Measurements from ENCODE around the gene CEP112.
A peak's percentile ranks its signal among the peaks of the same experiment; 100 is the strongest.

The CEP112 gene

DNA sequence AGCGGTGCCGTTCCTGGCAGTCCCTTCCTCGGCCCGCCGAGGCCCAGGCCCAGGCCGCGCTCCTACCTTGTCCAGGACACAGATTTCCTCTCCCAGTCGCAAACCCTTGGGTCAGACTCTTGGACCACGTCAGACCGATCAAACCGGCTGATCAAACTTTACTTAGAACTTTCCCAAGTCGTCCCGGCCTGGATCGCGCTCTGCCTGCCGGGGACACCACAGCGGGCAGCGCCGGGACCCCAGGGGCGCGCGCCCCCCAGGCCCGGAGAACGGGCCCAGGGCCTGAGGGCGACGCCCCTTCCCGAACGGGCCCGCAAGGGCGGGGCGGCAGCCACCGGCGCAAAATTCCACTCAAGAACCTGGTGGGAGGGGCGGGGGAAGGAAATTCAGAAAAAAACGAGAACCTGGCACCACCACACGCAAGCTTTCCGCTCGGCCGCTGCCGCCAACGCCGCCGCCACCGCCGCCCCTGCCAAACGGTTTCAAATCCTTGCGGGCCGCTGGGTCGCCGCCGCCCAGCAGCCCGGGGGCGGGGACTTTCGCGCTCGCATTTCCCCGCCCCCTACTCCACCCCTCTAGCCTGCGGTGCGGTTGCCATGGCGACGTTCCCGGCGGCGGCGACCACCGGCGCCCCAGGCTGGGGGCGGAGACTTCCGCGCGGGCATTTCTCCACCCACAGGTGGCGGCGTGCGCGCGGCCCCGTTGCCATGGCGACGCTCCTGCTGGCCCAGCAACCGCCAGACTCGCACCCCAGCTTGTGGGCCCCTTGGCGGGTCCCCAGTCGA lies at the start of gene CEP112:
TSS of gene CEP112 (minus strand) at position 541 of the 785 bp plus-strand sequence.
- DNase-seq, result peak; percentile 56 to 73
- Histone ChIP-seq H3K9me3 (no peaks in the 10 kb centered on the region), H3K4me1 (peaks cover 0 to 34% (median 19%) of the 10 kb centered on the region in 4 donors), H3K4me3 (peak within 1 kb of the TSS; percentile 62 to 79), H3K36me3 (no peaks in the 10 kb centered on the region), H3K27ac (peak within 1 kb of the TSS; percentile 70 to 79), H3K27me3 (no peaks in the 10 kb centered on the region)
- intact Hi-C loops (cut with DNase I; ENCODE audit: low total_unique reads), result no loop called here
- TF ChIP-seq, protein P1, sequence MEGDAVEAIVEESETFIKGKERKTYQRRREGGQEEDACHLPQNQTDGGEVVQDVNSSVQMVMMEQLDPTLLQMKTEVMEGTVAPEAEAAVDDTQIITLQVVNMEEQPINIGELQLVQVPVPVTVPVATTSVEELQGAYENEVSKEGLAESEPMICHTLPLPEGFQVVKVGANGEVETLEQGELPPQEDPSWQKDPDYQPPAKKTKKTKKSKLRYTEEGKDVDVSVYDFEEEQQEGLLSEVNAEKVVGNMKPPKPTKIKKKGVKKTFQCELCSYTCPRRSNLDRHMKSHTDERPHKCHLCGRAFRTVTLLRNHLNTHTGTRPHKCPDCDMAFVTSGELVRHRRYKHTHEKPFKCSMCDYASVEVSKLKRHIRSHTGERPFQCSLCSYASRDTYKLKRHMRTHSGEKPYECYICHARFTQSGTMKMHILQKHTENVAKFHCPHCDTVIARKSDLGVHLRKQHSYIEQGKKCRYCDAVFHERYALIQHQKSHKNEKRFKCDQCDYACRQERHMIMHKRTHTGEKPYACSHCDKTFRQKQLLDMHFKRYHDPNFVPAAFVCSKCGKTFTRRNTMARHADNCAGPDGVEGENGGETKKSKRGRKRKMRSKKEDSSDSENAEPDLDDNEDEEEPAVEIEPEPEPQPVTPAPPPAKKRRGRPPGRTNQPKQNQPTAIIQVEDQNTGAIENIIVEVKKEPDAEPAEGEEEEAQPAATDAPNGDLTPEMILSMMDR (IDR thresholded peaks at IDR 0.05), result no peak

DNA sequence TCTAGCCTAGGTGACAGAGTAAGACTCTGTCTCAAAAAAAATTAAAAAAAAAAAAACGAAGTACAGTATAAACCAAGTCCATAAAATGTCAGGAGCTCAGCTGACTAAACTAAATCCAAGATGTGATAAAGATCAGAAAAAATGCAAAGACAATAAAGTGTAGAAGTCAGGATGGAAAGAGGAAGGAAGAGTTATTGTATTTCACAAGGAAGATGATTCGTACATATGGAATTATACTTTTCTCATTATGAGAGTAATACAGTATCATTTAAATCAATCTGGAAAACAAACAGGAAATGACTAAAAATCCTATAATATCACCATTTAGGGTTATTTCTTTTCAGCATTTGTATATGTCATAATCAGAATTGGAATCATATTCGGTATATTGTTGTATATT lies 48.7 kb upstream of the CEP112 start:
- H3K4me3 ChIP-seq, result no peak overlapping the region
- TF ChIP-seq, protein P1 (IDR thresholded peaks at IDR 0.05), result no peak
- no peaks in the 10 kb centered on the region for H3K9me3 ChIP-seq
- intact Hi-C loops (cut with DNase I; ENCODE audit: low total_unique reads), result no loop called here
- no peaks in the 10 kb centered on the region for H3K36me3 ChIP-seq
- H3K27ac ChIP-seq, result no peak overlapping the region
- no peaks in the 10 kb centered on the region for H3K27me3 ChIP-seq
- no peaks in the 10 kb centered on the region for H3K4me1 ChIP-seq
- no peak for DNase-seq

DNA sequence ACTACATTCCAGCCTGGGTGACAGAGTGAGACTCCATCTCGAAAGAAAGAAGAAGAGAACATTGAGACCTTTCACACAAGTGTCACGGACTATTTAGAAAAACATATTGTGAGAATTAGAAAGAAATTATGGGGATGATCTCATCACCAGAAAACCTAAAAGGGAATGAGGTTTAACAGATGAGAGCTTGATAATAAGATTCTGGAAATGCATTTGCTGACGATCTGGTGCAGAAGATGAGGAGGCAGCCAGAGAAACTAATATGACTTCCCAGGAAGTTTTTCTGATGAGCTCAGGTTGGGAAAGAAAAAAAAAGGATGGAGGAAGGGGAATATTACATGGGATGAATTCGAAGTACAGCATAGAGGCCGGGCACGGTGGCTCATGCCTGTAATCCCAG lies 48.1 kb upstream of the CEP112 start:
- intact Hi-C loops (cut with DNase I; ENCODE audit: low total_unique reads), result no loop called here
- H3K9me3 ChIP-seq, result no peaks in the 10 kb centered on the region
- no peak overlapping the region for H3K27ac ChIP-seq
- DNase-seq, result no peak
- TF ChIP-seq, protein P1 (IDR thresholded peaks at IDR 0.05), result no peak
- no peaks in the 10 kb centered on the region for H3K4me1 ChIP-seq
- H3K36me3 ChIP-seq, result no peaks in the 10 kb centered on the region
- H3K27me3 ChIP-seq, result no peaks in the 10 kb centered on the region
- no peak overlapping the region for H3K4me3 ChIP-seq

DNA sequence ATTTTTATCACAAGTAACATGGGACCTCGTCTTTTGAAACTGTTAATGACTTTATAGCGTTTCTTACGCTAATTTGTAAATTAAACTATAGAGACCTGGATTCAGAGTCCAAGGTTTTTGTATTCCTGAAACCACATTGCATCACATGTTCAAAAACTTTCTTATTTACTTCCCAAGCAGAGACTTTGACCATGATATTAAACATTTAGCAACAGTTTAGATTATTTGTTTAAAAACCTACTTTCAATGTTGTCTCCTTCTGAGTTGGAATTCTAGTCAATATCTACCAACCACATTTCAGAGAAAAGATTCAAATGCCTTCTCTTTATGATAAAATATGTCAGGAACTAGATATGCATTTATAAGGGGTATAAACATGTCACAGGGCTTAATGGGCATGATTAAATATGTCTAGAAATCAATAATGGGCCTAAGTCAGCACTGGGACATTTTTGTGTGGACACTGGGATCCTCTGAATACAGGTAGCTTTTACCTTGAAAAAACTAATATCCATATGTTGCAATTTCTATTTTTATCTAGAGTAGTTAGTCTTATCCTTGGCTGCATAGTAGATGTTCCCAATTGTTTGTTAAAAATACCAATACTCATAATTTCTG lies 43.6 kb upstream of the CEP112 start:
- H3K4me3 ChIP-seq, result no peak overlapping the region
- DNase-seq, result no peak
- no peaks in the 10 kb centered on the region for H3K36me3 ChIP-seq
- no peaks in the 10 kb centered on the region for H3K4me1 ChIP-seq
- TF ChIP-seq, protein P1 (IDR thresholded peaks at IDR 0.05), result no peak
- no peak overlapping the region for H3K27ac ChIP-seq
- intact Hi-C loops (cut with DNase I; ENCODE audit: low total_unique reads), result no loop called here
- H3K27me3 ChIP-seq, result no peaks in the 10 kb centered on the region
- H3K9me3 ChIP-seq, result no peaks in the 10 kb centered on the region

DNA sequence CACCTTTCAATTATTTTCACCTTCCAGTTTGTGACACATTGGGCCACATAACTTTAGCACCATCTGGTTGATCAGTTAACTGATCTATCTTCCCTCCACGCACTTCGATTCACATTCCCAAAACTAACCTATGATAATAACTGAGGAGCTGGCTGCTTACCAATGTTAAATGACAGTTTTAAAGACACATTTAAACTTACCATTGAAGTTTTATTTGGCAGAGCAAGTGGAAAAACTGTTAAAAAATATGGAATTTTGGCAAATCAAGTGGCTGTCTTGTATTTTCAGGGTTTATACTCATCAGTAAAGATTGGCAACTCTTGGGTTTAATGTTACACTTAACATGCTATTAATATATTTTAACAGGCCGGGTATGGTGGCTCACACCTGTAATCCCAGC lies 42.7 kb upstream of the CEP112 start:
- H3K9me3 ChIP-seq, result no peaks in the 10 kb centered on the region
- no peak for DNase-seq
- H3K27me3 ChIP-seq, result no peaks in the 10 kb centered on the region
- intact Hi-C loops (cut with DNase I; ENCODE audit: low total_unique reads), result no loop called here
- H3K4me1 ChIP-seq, result no peaks in the 10 kb centered on the region
- no peak overlapping the region for H3K27ac ChIP-seq
- no peak overlapping the region for H3K4me3 ChIP-seq
- TF ChIP-seq, protein P1 (IDR thresholded peaks at IDR 0.05), result no peak
- H3K36me3 ChIP-seq, result no peaks in the 10 kb centered on the region
